ENCODE results near the gene MYZAP.

- no peak for TF ChIP-seq CTCF (IDR thresholded peaks at IDR 0.05)
- no peak for TF ChIP-seq ZFX (IDR thresholded peaks at IDR 0.05; ENCODE audit: borderline replicate concordance)
Observed at GRCh38 chr15:57657619-57658018, 65.9 kb downstream of the MYZAP start.

Measured in 22Rv1 (cell line).